HepG2 (cell line): ENCODE data around the gene CAMK1D. TPM values are rescaled to one million over a fixed set of nuclear protein-coding genes. Genes with fewer than 3 reads are reported as not detected.

Experiments used
- GZF1 ChIP-seq: sonication (generic); formaldehyde crosslinking; IDR thresholded peaks from 2 replicates; pipeline ENCODE4 v1.5.1; 2020; ENCODE audit warnings: mild to moderate bottlenecking, missing genetic modification reagents
- HMGXB3 ChIP-seq: sonication (generic); formaldehyde crosslinking; IDR thresholded peaks from 2 replicates; pipeline ENCODE4 v1.4.0; 2020; ENCODE audit warnings: missing genetic modification reagents, borderline replicate concordance
- MED8 ChIP-seq: sonication (generic); formaldehyde crosslinking; IDR thresholded peaks from 2 replicates; pipeline ENCODE4 v1.8.1; 2023; ENCODE audit warnings: mild to moderate bottlenecking, missing genetic modification reagents; ENCODE audit not compliant: insufficient replicate concordance
- STAG1 ChIP-seq: sonication (generic); formaldehyde crosslinking; IDR thresholded peaks from 2 replicates; pipeline ENCODE4 v1.4.0; 2020; ENCODE audit warnings: missing genetic modification reagents
- ZNF121 ChIP-seq: sonication (generic); formaldehyde crosslinking; IDR thresholded peaks from 2 replicates; pipeline ENCODE4 v1.5.0; 2020; ENCODE audit warnings: mild to moderate bottlenecking, missing genetic modification reagents
- ZNF709 ChIP-seq: sonication (generic); formaldehyde crosslinking; IDR thresholded peaks from 2 replicates; pipeline ENCODE4 v1.5.0; 2020; ENCODE audit warnings: mild to moderate bottlenecking, missing genetic modification reagents
- polyA plus RNA-seq, 8 experiments: library from polyadenylated mRNA; depleted of rRNA in 3 of 8; stranded (reverse) in 7 of 8; unstranded in 1 of 8; fragments of >200 nt; fragmentation: Illumina TruSeq in 4 of 8; extraction: Trizol in 4 of 8; gene quantifications; 2 replicates each; pipeline versions ENCODE4 v1.2.1 to v1.2.3, GENCODE V29; 2011 to 2016; ENCODE audit warnings: low read depth in 4 of 8, missing spikeins in 1 of 8, mixed read lengths in 1 of 8; ENCODE audit not compliant: insufficient read depth in 1 of 8
- total RNA-seq, 5 experiments: library from RNA; depleted of rRNA; stranded (reverse); fragments of >200 nt; fragmentation: Illumina TruSeq; extraction: Trizol; gene quantifications; 2 replicates each; pipeline ENCODE4 v1.2.3, GENCODE V29; 2016; ENCODE audit warnings: low read depth in 1 of 5
- TF ChIP-seq, protein P1 (sequence below), 2 experiments: sonication (generic) in 1 of 2; formaldehyde crosslinking in 1 of 2; IDR thresholded peaks; 2 replicates each; pipeline versions ENCODE4 v1.4.0 to v1.6.1; 2016 to 2020; ENCODE audit warnings: borderline replicate concordance in 1 of 2, low read depth in 1 of 2, mild to moderate bottlenecking in 1 of 2, missing genetic modification reagents in 1 of 2
- TF ChIP-seq, protein P2 (sequence below): sonication (generic); formaldehyde crosslinking; IDR thresholded peaks from 2 replicates; pipeline ENCODE4 v1.5.1; 2020; ENCODE audit warnings: mild to moderate bottlenecking, moderate library complexity, missing genetic modification reagents
- TF ChIP-seq, protein P3 (sequence below): sonication (generic); formaldehyde crosslinking; IDR thresholded peaks from one replicate; pipeline ENCODE4 v1.5.1; 2020; ENCODE audit warnings: mild to moderate bottlenecking, missing genetic modification reagents; ENCODE audit errors: not compliant biosample characterization

The CAMK1D gene
- total and polyA plus RNA-seq, 2 of the 13 experiments (the other 11 are each of a cell fraction or from before 2014, with no cell fraction given), result under 0.01 TPM; not detected in 1

DNA sequence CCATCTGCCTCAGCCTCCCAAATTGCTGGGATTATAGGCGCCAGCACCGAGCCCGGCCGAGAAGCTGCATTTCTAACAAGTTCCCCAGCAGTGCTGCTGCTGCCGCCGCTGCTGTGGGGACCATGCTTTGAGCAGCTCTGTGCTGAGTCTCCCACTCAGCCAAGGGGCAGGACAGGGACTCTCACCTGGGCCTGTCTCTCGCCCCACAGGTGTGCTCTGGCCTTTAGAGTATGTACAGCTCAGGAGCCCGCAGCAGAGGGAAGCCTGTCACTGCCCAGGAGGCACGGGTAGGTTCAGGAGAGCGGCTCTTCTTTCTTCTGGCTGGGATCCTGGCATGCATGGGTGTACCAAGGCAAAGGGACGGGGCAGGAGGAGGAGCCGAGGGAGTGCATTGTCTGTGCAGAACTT, 130.1 kb downstream of the CAMK1D start (continued):
- TF ChIP-seq ZNF709 (CRISPR knock-in tag), result no peak
- TF ChIP-seq, protein P1, sequence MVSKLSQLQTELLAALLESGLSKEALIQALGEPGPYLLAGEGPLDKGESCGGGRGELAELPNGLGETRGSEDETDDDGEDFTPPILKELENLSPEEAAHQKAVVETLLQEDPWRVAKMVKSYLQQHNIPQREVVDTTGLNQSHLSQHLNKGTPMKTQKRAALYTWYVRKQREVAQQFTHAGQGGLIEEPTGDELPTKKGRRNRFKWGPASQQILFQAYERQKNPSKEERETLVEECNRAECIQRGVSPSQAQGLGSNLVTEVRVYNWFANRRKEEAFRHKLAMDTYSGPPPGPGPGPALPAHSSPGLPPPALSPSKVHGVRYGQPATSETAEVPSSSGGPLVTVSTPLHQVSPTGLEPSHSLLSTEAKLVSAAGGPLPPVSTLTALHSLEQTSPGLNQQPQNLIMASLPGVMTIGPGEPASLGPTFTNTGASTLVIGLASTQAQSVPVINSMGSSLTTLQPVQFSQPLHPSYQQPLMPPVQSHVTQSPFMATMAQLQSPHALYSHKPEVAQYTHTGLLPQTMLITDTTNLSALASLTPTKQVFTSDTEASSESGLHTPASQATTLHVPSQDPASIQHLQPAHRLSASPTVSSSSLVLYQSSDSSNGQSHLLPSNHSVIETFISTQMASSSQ (IDR thresholded peaks at IDR 0.05; ENCODE audit: low read depth), result no peak
- TF ChIP-seq, protein P1 (CRISPR knock-in tag; IDR thresholded peaks at IDR 0.05; ENCODE audit: borderline replicate concordance), result no peak
- TF ChIP-seq ZNF121, result no peak
- TF ChIP-seq, protein P2, sequence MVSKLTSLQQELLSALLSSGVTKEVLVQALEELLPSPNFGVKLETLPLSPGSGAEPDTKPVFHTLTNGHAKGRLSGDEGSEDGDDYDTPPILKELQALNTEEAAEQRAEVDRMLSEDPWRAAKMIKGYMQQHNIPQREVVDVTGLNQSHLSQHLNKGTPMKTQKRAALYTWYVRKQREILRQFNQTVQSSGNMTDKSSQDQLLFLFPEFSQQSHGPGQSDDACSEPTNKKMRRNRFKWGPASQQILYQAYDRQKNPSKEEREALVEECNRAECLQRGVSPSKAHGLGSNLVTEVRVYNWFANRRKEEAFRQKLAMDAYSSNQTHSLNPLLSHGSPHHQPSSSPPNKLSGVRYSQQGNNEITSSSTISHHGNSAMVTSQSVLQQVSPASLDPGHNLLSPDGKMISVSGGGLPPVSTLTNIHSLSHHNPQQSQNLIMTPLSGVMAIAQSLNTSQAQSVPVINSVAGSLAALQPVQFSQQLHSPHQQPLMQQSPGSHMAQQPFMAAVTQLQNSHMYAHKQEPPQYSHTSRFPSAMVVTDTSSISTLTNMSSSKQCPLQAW (CRISPR knock-in tag), result no peak
- no peak for TF ChIP-seq MED8 (CRISPR knock-in tag)
- TF ChIP-seq, protein P3, sequence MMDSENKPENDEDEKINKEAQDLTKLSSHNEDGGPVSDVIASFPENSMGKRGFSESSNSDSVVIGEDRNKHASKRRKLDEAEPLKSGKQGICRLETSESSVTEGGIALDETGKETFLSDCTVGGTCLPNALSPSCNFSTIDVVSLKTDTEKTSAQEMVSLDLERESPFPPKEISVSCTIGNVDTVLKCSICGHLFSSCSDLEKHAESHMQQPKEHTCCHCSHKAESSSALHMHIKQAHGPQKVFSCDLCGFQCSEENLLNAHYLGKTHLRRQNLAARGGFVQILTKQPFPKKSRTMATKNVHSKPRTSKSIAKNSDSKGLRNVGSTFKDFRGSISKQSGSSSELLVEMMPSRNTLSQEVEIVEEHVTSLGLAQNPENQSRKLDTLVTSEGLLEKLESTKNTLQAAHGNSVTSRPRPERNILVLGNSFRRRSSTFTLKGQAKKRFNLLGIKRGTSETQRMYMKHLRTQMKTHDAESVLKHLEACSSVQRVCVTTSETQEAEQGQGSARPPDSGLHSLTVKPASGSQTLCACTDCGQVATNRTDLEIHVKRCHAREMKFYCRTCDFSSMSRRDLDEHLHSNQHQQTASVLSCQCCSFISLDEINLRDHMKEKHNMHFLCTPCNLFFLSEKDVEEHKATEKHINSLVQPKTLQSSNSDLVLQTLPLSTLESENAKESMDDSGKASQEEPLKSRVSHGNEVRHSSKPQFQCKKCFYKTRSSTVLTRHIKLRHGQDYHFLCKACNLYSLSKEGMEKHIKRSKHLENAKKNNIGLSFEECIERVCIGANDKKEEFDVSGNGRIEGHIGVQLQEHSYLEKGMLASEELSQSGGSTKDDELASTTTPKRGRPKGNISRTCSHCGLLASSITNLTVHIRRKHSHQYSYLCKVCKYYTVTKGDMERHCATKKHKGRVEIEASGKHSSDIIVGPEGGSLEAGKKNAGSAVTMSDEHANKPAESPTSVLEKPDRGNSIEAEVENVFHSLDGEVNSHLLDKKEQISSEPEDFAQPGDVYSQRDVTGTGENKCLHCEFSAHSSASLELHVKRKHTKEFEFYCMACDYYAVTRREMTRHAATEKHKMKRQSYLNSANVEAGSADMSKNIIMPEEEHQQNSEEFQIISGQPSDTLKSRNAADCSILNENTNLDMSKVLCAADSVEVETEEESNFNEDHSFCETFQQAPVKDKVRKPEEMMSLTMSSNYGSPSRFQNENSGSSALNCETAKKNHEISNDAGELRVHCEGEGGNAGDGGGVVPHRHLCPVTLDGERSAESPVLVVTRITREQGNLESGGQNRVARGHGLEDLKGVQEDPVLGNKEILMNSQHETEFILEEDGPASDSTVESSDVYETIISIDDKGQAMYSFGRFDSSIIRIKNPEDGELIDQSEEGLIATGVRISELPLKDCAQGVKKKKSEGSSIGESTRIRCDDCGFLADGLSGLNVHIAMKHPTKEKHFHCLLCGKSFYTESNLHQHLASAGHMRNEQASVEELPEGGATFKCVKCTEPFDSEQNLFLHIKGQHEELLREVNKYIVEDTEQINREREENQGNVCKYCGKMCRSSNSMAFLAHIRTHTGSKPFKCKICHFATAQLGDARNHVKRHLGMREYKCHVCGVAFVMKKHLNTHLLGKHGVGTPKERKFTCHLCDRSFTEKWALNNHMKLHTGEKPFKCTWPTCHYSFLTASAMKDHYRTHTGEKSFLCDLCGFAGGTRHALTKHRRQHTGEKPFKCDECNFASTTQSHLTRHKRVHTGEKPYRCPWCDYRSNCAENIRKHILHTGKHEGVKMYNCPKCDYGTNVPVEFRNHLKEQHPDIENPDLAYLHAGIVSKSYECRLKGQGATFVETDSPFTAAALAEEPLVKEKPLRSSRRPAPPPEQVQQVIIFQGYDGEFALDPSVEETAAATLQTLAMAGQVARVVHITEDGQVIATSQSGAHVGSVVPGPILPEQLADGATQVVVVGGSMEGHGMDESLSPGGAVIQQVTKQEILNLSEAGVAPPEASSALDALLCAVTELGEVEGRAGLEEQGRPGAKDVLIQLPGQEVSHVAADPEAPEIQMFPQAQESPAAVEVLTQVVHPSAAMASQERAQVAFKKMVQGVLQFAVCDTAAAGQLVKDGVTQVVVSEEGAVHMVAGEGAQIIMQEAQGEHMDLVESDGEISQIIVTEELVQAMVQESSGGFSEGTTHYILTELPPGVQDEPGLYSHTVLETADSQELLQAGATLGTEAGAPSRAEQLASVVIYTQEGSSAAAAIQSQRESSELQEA, result no peak
- TF ChIP-seq GZF1 (CRISPR knock-in tag), result no peak
- no peak for TF ChIP-seq HMGXB3 (CRISPR knock-in tag)
- no peak for TF ChIP-seq STAG1 (CRISPR knock-in tag)
